Activated T-cell treated with anti-CD3 and anti-CD28 coated beads, Interleukin-2, amount 50 U/mL, for 4 hours (primary cell): ENCODE measurements around the gene RBM19. TPM values are rescaled to one million over a fixed set of nuclear protein-coding genes. Genes with fewer than 3 reads are reported as not detected.
"Not testable (repeated sequence)": the region's sequence is repeated elsewhere in the genome, so short reads cannot be mapped to it uniquely, and the experiment has no call there.

ENCODE experiments used
- ATAC-seq, 2 donors: fragments of 200-7000 bp; cut with Tn5 transposase; one replicate each; pipeline ENCODE4 v1.10.0; 2021
- DNase-seq: peaks from one replicate; pipeline ENCODE4 v3.0.0-alpha.2; 2020
- H3K27me3 Mint-ChIP-seq: one replicate; pipeline ENCODE4 v1.8.0; 2021; ENCODE audit warnings: low read depth, mixed read lengths
- H3K36me3 Mint-ChIP-seq: one replicate; pipeline ENCODE4 v1.8.0; 2022; ENCODE audit warnings: mixed read lengths; ENCODE audit not compliant: insufficient read depth
- H3K4me1 Mint-ChIP-seq: one replicate; pipeline ENCODE4 v1.8.0; 2021; ENCODE audit warnings: low read depth, mixed read lengths
- H3K4me3 Mint-ChIP-seq: one replicate; pipeline ENCODE4 v1.8.0; 2021; ENCODE audit warnings: mild to moderate bottlenecking, moderate library complexity, mixed read lengths
- H3K9me3 Mint-ChIP-seq: one replicate; pipeline ENCODE4 v1.8.0; 2021; ENCODE audit warnings: mixed read lengths
- total RNA-seq, 3 donors: library from RNA; stranded (reverse); gene quantifications; one replicate each; pipeline ENCODE4 v1.2.1, GENCODE V29; 2021

The RBM19 gene, protein sequence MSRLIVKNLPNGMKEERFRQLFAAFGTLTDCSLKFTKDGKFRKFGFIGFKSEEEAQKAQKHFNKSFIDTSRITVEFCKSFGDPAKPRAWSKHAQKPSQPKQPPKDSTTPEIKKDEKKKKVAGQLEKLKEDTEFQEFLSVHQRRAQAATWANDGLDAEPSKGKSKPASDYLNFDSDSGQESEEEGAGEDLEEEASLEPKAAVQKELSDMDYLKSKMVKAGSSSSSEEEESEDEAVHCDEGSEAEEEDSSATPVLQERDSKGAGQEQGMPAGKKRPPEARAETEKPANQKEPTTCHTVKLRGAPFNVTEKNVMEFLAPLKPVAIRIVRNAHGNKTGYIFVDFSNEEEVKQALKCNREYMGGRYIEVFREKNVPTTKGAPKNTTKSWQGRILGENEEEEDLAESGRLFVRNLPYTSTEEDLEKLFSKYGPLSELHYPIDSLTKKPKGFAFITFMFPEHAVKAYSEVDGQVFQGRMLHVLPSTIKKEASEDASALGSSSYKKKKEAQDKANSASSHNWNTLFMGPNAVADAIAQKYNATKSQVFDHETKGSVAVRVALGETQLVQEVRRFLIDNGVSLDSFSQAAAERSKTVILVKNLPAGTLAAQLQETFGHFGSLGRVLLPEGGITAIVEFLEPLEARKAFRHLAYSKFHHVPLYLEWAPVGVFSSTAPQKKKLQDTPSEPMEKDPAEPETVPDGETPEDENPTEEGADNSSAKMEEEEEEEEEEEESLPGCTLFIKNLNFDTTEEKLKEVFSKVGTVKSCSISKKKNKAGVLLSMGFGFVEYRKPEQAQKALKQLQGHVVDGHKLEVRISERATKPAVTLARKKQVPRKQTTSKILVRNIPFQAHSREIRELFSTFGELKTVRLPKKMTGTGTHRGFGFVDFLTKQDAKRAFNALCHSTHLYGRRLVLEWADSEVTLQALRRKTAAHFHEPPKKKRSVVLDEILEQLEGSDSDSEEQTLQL
- total RNA-seq: 100 to 1,000 TPM; 145 to 156 (median 146) TPM

DNA sequence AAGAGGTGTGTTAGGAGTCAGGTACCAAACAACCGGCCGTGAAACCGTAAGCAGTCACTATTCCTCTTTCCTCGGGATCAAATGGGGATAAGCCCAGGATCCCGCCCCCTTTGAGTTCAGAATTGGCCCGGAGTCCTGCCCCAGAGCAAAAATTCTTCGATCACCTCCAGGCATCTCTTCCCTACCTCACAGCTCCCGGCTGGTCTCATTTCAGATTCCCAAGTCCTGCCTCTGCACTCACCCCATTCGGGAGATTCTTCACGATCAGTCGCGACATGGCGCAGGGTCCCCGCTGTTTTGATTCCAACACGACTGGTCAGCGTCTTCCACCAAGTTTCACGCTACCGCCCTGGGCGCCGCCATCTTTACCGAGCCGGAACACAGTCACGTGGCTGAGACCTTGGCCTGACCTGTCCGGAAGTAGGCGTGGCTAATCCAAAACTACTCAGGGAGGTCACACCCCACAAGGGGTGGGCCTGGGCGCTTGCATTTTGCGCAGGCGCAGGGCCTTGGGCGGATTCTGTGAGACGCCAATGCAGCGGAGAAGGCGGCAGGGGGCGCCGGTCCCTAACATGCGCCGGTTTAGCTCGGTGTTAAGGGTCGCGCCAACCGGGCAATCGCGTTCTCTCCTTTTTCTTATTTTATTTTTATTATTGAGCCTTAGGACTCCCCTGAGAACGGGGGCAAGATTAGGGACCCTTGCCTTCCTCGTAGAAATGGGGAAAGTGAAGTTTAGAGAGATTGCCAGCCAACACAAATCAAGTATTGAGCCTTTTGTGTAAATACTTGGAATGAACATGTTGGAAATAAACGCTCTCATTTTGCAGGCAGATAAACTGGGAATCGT, at the start of gene RBM19:
Gene RBM19, minus strand, starts transcription at position 375 of the 847 bp plus-strand sequence. Its CDS starts 98 bp downstream, at position 277.
- no peaks in the 10 kb centered on the region for H3K9me3 Mint-ChIP-seq
- no peaks in the 10 kb centered on the region for H3K27me3 Mint-ChIP-seq
- peak; percentile 96 for DNase-seq
- peak; percentile 86 to 91 for ATAC-seq
- peaks cover 31% of the 10 kb centered on the region for H3K36me3 Mint-ChIP-seq
- H3K4me1 Mint-ChIP-seq: peaks cover 53% of the 10 kb centered on the region
- peak within 1 kb of the TSS; percentile 100 for H3K4me3 Mint-ChIP-seq

DNA sequence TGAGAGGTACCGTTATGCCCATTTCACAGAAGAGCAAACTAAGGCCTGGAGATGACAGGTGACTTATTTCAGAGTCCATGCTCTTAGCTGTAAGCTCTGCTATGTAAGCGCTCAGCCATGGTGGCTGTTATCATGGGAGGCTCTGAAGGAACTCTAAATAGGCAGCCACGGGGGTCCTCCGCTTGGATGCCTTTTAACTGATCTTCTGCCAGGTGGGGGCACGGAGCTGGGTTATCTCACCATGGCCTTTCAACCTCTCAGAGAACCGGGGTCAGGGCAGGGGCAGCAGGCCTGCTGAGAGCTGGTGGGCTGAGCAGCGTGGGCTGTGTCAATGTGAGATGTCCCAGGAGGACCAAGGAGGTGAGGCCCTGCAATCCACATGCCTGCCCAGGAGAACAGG, 49.7 kb upstream of the RBM19 start:
- H3K4me1 Mint-ChIP-seq: no peaks in the 10 kb centered on the region
- ATAC-seq (no peak), DNase-seq (no peak)
- H3K27me3 Mint-ChIP-seq: peaks cover 22% of the 10 kb centered on the region
- no peak overlapping the region for H3K4me3 Mint-ChIP-seq
- H3K9me3 Mint-ChIP-seq: no peaks in the 10 kb centered on the region
- no peaks in the 10 kb centered on the region for H3K36me3 Mint-ChIP-seq

DNA sequence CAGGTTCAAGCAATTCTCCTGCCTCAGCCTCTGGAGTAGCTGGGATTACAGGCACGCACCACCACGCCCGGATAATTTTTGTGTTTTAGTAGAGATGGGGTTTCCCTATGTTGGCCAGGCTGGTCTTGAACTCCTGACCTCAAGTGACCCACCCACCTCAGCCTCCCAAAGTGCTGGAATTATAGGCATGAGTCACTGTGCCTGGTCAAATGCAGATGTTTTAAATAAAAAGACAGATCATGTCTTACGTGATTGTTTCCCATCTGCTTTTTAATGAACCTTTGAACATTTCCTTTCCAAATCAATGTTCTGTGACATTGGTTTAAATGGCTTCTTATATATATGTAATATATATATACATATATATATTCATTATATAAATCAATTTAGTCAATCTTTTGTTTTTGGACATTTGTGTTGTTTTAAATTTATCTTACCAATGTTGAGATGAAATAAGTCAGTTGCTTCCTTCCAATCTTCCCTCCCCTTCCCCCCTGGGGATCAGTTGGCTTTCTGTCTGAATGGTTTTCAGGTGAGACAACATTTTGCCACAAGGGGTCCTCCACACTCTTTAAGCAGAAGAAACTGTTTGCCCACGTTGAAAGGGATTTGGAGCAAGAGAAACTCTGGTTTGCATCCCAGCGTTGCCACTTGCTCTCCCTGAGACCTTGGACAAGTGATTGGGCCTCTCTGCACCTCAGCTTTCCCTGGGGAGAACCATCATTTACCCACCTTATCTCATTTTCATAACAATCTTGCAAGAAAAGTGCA, 47.6 kb upstream of the RBM19 start:
- ATAC-seq: no peak
- no peaks in the 10 kb centered on the region for H3K36me3 Mint-ChIP-seq
- no peaks in the 10 kb centered on the region for H3K4me1 Mint-ChIP-seq
- H3K4me3 Mint-ChIP-seq: no peak overlapping the region
- no peaks in the 10 kb centered on the region for H3K9me3 Mint-ChIP-seq
- peaks cover 17% of the 10 kb centered on the region for H3K27me3 Mint-ChIP-seq
- DNase-seq: no peak

DNA sequence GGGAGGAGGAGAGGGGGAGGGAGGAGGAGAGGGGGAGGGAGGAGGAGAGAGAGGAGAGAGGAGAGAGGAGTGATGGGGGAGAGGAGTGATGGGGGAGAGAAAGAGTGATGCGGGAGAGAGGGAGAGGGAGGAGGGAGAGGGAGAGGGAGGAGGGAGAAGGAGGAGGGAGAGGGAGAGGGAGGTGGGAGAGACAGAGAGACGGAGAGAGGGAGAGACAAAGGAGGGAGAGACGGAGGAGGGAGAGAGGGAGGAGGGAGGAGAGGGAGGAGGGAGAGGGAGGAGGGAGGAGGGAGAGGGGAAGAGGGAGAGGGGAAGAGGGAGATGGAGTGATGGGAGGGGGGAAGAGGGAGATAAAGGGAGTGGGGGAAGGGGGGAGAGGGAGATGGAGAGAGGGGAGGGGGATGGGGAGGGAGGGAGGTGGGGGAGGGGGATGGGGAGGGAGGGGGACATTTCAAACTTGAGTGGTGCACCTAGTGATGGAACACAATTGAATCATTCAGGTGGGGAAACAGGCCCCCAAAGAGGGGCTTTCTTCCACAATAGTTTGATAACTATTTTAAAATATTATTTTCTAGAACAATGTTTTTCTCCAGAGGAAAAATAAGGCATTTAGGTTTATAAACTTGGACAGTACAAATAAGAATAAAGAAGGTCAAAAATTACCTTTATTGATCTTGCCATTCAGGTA, 46.8 kb upstream of the RBM19 start:
- no peaks in the 10 kb centered on the region for H3K4me1 Mint-ChIP-seq
- DNase-seq (no peak), ATAC-seq (no peak)
- no peaks in the 10 kb centered on the region for H3K36me3 Mint-ChIP-seq
- H3K27me3 Mint-ChIP-seq: peaks cover 18% of the 10 kb centered on the region
- no peak overlapping the region for H3K4me3 Mint-ChIP-seq
- no peaks in the 10 kb centered on the region for H3K9me3 Mint-ChIP-seq

DNA sequence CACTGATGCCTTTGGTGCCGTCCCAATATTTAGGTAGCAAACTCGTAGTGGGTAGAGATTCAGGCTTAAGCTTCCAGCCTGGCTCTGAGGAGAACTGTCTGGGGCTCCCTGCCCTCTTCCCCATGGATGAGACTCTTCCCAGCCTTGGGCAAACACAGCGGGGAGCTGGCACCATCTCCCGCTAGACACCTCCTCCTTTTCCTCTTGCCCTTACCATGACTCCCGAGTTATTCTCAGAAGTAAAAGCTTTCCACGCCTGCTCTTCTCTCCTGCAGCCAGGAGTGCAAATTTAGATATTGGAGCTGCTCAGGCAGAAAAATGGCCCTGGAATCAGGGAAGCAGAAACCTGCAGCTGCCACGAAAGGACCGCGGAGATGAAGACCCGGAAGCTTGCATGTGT, 45.6 kb upstream of the RBM19 start:
- no peak overlapping the region for H3K4me3 Mint-ChIP-seq
- H3K4me1 Mint-ChIP-seq: no peaks in the 10 kb centered on the region
- H3K36me3 Mint-ChIP-seq: no peaks in the 10 kb centered on the region
- no peak for ATAC-seq
- H3K27me3 Mint-ChIP-seq: peaks cover 16% of the 10 kb centered on the region
- H3K9me3 Mint-ChIP-seq: no peaks in the 10 kb centered on the region
- no peak for DNase-seq

DNA sequence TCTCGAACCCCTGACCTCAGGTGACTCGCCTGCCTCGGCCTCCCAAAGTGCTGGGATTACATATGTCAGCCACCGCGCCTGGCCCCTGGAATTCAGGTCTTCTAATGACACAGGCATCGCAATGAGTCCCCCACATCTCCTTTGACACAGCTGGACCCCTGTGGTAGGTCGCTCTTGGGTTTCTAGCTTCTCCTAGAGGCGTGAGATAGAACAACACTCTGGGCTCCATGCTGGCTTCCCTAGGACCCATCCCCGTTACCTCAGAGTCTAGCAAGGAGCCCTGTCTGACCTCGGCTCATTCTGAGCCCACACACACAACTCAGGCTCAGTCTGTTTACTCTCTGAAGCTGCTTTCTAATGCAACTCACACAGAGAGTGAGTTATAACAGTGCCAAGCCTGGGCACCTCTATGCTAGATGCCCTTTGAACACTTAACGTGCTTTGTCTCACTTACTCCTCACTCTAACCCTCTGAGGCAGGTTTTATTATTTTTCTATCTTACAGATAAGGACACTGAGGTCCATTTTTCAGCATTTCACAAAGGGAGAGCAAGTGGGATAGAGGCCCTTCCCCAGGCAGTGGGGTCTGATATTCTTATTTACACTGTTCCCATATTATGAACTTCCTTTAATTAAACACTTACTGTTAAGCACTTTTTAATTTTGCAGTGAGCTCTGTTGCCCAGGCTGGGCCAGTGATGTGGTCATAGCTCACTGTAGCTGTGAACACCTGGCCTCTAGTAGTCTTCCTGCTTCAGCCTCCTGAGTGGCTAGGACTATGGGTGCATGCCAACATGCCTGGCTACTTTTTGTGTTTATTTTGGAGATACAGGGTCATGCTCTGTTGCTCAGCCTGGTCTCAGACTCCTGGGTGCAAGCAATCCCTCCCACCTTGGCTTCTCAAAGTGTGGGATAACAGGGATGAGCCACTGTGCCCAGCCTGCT, 40.6 kb upstream of the RBM19 start:
- Mint-ChIP-seq H3K27me3 (peaks cover 16% of the 10 kb centered on the region), H3K9me3 (no peaks in the 10 kb centered on the region), H3K4me3 (no peak overlapping the region), H3K36me3 (no peaks in the 10 kb centered on the region), H3K4me1 (no peaks in the 10 kb centered on the region)
- ATAC-seq (no peak), DNase-seq (no peak)

DNA sequence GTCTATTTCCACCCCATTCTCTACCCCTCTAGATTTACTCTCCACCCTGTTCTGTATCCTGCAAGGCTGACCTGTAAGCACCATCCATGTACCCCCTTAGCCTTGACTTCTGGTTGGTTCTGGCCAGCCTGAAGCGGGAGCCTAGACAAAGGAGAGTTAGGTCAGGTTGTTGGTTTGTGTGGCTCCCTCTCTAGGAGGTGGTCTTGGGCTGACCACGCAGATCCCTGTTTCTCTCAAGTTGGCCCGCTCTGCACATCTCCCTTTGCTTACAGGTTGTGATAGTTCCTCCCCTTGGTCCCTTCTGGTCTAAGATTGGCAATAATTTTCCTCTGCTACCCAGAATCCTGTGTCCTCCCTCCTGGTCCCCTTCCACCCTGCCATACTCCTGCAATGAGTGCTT, 38.3 kb upstream of the RBM19 start:
- H3K36me3 Mint-ChIP-seq: no peaks in the 10 kb centered on the region
- DNase-seq (no peak), ATAC-seq (no peak)
- no peaks in the 10 kb centered on the region for H3K9me3 Mint-ChIP-seq
- H3K27me3 Mint-ChIP-seq: peaks cover 19% of the 10 kb centered on the region
- no peak overlapping the region for H3K4me3 Mint-ChIP-seq
- no peaks in the 10 kb centered on the region for H3K4me1 Mint-ChIP-seq

DNA sequence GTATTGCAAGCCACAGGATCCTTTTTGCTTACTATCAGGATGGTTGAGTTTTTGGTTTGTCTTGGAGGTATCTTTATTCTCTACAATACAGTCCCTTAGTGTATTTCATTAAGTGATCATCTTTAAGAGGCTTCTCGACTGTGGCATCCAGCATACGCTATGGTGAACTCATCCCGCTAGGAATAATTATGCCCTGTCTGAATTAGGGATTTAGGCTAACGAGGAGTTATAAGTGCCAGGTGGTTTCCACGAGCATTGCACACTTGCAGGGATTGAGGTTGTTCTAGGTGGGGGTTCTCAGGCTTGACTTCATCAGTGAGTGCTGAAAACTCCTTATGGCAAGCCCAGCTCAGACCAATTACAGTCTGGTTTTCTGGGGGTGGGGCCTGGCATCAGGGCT, 37.2 kb upstream of the RBM19 start:
- DNase-seq (no peak), ATAC-seq (no peak)
- Mint-ChIP-seq H3K27me3 (peaks cover 15% of the 10 kb centered on the region), H3K4me3 (no peak overlapping the region), H3K4me1 (no peaks in the 10 kb centered on the region), H3K36me3 (no peaks in the 10 kb centered on the region), H3K9me3 (no peaks in the 10 kb centered on the region)

DNA sequence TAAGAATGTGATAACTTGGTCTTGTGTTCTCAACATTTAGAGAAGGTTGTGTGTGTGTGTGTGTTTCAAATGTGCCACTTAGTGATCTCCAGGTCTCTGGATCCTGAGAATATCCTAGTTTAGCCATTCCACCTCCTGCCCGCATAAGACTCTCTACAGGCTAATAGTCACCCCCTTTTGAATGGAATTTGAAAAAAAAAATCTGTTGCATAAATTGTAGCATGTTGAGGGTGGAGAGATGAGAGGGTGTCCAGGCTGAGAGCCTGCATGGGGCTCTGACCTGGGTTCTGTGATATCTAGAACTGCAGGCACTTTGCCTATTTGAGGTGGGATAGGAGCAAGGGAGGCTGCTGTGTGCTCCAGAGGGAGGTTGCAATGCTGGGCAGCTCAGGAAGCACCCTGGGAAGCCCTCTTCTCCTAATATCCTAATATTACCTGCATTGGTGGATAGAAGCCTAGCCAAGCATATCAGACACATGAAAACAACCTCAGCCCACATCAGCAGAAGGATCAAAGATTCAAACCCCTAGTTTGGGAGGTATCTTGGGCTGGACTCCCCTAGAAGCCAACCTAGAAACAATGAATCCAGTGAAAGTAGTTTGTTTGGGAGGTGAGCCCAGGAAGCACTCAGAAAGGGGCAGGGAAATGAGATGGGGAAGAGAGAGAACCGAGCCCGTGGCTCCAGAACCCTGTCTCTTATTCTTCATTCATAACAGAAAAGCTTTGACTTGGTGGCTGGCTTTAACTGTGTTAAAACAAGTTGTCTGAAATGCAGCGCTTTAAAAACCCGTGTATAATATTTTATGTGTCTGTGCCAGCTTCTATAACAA, 35.6 kb upstream of the RBM19 start:
- peaks cover 16% of the 10 kb centered on the region for H3K27me3 Mint-ChIP-seq
- DNase-seq: no peak
- no peaks in the 10 kb centered on the region for H3K4me1 Mint-ChIP-seq
- no peak overlapping the region for H3K4me3 Mint-ChIP-seq
- ATAC-seq: no peak
- no peaks in the 10 kb centered on the region for H3K36me3 Mint-ChIP-seq
- H3K9me3 Mint-ChIP-seq: no peaks in the 10 kb centered on the region

DNA sequence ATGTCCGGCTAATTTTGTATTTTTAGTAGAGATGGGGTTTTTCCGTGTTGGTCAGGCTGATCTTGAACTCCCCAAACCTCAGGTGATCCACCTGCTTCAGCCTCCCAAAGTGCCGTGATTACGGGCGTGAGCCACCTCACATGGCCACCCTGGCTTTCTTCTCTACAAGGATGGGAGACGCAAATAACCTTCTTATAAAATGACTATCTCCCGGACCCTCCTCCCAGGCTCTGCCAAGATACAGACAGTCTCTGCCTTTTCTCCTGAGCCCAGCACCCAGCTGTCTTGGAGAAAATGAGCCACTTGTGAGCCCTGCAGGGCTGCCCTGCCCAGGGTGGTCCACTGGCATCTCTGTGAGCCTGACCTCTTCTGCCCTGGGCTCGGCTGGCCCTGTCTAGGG, 34.7 kb upstream of the RBM19 start:
- H3K36me3 Mint-ChIP-seq: no peaks in the 10 kb centered on the region
- no peak for DNase-seq
- no peaks in the 10 kb centered on the region for H3K9me3 Mint-ChIP-seq
- peaks cover 16% of the 10 kb centered on the region for H3K27me3 Mint-ChIP-seq
- no peak overlapping the region for H3K4me3 Mint-ChIP-seq
- no peak for ATAC-seq
- H3K4me1 Mint-ChIP-seq: no peaks in the 10 kb centered on the region

DNA sequence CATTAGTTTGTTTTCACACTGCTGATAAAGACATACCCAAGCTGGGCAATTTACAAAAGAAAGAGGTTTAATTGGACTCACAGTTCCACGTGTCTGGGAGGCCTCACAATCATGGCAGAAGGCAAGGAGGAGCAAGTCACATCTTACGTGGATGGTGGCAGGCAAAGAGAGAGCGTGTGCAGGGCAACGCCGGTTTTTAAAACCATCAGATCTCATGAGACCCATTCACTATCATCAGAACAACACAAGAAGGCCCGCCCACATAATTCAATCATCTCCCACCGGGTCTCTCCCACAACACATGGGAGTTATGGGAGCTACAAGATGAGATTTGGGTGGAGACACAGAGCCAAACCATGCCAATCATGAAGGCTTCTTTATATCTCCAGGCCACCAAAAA, 34.1 kb upstream of the RBM19 start:
- not testable (repeated sequence) for H3K9me3 Mint-ChIP-seq, H3K36me3 Mint-ChIP-seq, H3K4me3 Mint-ChIP-seq, DNase-seq, ATAC-seq, H3K4me1 Mint-ChIP-seq
- H3K27me3 Mint-ChIP-seq: peaks cover 16% of the 10 kb centered on the region

DNA sequence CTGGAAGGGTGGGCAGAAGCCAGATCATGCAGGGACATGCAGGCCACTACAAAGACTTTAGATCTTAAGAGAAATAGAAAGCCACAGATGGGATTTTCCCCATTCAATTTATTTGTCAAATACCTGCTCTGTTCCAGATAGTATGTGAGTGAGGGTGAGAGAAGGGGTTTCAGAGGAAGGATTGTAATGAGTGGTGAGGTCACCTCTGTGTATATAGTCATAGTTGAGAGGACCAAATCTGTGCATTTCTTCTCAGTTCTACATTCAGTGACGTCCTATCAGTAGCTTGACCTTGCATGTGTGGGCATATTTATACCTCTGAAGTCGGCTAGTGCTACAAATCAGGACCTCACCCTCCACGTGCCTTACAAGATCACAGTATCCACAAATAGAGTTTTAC, 31.2 kb upstream of the RBM19 start:
- ATAC-seq: no peak
- Mint-ChIP-seq H3K27me3 (peaks cover 25% of the 10 kb centered on the region), H3K4me3 (no peak overlapping the region), H3K4me1 (no peaks in the 10 kb centered on the region), H3K9me3 (no peaks in the 10 kb centered on the region), H3K36me3 (no peaks in the 10 kb centered on the region)
- DNase-seq: no peak
